Adrenal gland (tissue), 12 donors: Measurements from ENCODE around the gene NGLY1. TPM values are rescaled to one million over a fixed set of nuclear protein-coding genes. Genes with fewer than 3 reads are reported as not detected.

Source experiments
- DNase-seq, 7 donors: peaks; one replicate each; pipeline ENCODE4 v3.0.0-alpha.2; 2019 to 2020
- H3K27ac ChIP-seq, 5 donors: fragments of 200-600 bp; sonication (generic) in 4 of 5; 1 replicate in 3 of 5; 2 replicates in 2 of 5; pipeline versions ENCODE4 v1.5.1 to v1.8.0; 2016 to 2020; ENCODE audit warnings: mild to moderate bottlenecking in 1 of 5
- H3K27me3 ChIP-seq: fragments of 200-600 bp; 2 replicates; pipeline ENCODE4 v1.8.0; 2021
- H3K36me3 ChIP-seq, 2 donors: fragments of 200-600 bp; replicated peaks in 1 of 2; 1 replicate in 1 of 2; 2 replicates in 1 of 2; pipeline versions ENCODE4 v1.5.1 to v1.8.0; 2018 to 2022
- H3K4me1 ChIP-seq, 2 donors: fragments of 200-600 bp; replicated peaks in 1 of 2; 1 replicate in 1 of 2; 2 replicates in 1 of 2; pipeline versions ENCODE4 v1.5.1 to v1.8.0; 2018 to 2021
- H3K4me3 ChIP-seq, 4 donors: fragments of 200-600 bp; sonication (generic) in 3 of 4; one replicate each; pipeline ENCODE4 v1.5.1; 2016 to 2018
- H3K9me3 ChIP-seq, 3 donors: fragments of 200-600 bp; sonication (generic) in 1 of 3; replicated peaks in 1 of 3; 1 replicate in 2 of 3; 2 replicates in 1 of 3; pipeline versions ENCODE4 v1.5.1 to v1.8.0; 2016 to 2021
- POLR2A ChIP-seq, 2 donors: fragments of 450-650 bp; IDR thresholded peaks; one replicate each; pipeline ENCODE4 v1.6.1; 2017; ENCODE audit warnings: antibody characterized with exemption in 2 of 2, mild to moderate bottlenecking in 2 of 2, moderate library complexity in 1 of 2
- WGBS, 4 donors: extraction: QIAGEN DNeasy Blood & Tissue Kit in 2 of 4; methylation state at CpG; one replicate each; pipeline versions ENCODE4 v1.1.5 to v1.1.7; 2013 to 2017; 5-methylcytosine and 5-hydroxymethylcytosine counted together
- intact Hi-C, 2 donors: fragments of 100-400 bp; cut with DNase I; formaldehyde crosslinking; loops; one replicate each; pipeline versions ENCODE4 v1.14.1 to v1.15.0; 2022 to 2023
- polyA plus RNA-seq, 3 donors: library from polyadenylated mRNA; stranded (reverse); fragments of 200-250 nt in 2 of 3; fragments of 350-450 nt in 1 of 3; fragmentation: Illumina TruSeq in 1 of 3; extraction: RNeasy Lipid Tissue Mini Kit (QIAGEN cat#74804) in 1 of 3; gene quantifications; one replicate each; pipeline ENCODE4 v1.2.3, GENCODE V29; 2013 to 2014
- total RNA-seq, 9 donors: library from RNA; depleted of rRNA in 4 of 9; stranded (reverse); fragments of >200 nt in 4 of 9; fragments of 120-200 nt in 1 of 9; fragmentation: NEBNext Ultra II Directional in 1 of 9; extraction: Animal tissue kit (Norgen Biotek cat#: 25700) in 1 of 9; gene quantifications; one replicate each; pipeline versions ENCODE4 v1.1.0 to v1.2.4, GENCODE V29; 2013 to 2023
- TF ChIP-seq, protein P1 (sequence below), 6 experiments: fragments of 450-650 bp in 4 of 6; fragments of 200-600 bp in 2 of 6; sonication (generic) in 1 of 6; IDR thresholded peaks; 1 replicate in 5 of 6; 2 replicates in 1 of 6; pipeline versions ENCODE4 v1.5.1 to v1.8.0; 2016 to 2021; ENCODE audit warnings: antibody characterized with exemption in 6 of 6, mild to moderate bottlenecking in 2 of 6, moderate library complexity in 1 of 6
- donor health status: healthy with polysubstance abuse.
- donor health status: Bipolar disorder and iron deficiency.
- donor health status: DM: yes; HTN: yes; CAD: no.
- donor health status: DM: no; HTN: no; CAD: no.
- donor health status: DM: no; HTN: no; CAD: no.
- donor health status: DM: yes; HTN: yes; CAD: no.

Gene NGLY1
- total and polyA plus RNA-seq, 12 donors: 13.4 to 55.9 (median 31.3) TPM

GRCh38 chr3:25679642-25680302 is 103.5 kb downstream of the NGLY1 start:
- TF ChIP-seq, protein P1, sequence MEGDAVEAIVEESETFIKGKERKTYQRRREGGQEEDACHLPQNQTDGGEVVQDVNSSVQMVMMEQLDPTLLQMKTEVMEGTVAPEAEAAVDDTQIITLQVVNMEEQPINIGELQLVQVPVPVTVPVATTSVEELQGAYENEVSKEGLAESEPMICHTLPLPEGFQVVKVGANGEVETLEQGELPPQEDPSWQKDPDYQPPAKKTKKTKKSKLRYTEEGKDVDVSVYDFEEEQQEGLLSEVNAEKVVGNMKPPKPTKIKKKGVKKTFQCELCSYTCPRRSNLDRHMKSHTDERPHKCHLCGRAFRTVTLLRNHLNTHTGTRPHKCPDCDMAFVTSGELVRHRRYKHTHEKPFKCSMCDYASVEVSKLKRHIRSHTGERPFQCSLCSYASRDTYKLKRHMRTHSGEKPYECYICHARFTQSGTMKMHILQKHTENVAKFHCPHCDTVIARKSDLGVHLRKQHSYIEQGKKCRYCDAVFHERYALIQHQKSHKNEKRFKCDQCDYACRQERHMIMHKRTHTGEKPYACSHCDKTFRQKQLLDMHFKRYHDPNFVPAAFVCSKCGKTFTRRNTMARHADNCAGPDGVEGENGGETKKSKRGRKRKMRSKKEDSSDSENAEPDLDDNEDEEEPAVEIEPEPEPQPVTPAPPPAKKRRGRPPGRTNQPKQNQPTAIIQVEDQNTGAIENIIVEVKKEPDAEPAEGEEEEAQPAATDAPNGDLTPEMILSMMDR (IDR thresholded peaks at IDR 0.05): no peak
- TF ChIP-seq POLR2A (IDR thresholded peaks at IDR 0.05): no peak
- Histone ChIP-seq H3K4me1 (no peaks in the 10 kb centered on the region), H3K36me3 (no peaks in the 10 kb centered on the region), H3K27ac (no peak overlapping the region), H3K27me3 (no peaks in the 10 kb centered on the region), H3K9me3 (peaks cover 0 to 7% (median 0%) of the 10 kb centered on the region in 3 donors), H3K4me3 (no peak overlapping the region)
- intact Hi-C loops: no loop called here
- DNase-seq: no peak
- 84 to 94% (median 85%) methylated on average over 3 to 6 of the region's 6 CpGs for WGBS, 4 donors

DNA sequence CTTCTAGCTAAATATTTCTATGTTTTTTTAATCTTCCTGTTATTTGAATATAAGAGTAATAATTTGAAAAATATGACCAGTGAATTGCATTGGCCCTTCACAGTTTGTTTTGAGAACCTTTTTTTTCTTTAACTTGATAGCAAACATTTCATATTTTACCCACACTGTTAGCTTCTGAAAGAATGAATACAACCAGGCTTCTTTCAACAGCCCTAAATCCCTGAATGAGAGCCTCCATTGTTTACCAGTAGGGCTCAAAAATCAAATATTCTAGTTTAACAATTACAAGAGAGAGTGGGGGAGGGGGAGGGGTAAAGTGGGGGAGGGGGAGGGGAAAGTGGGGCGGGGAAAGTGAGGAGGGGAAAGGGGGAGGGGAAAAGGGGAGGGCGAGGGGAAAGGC is 104.1 kb downstream of the NGLY1 start:
- WGBS, 4 donors: 80% methylated on average over 2 of the region's 2 CpGs; no CpG with 5 or more reads in 3 of the 4 donors
- TF ChIP-seq, protein P1 (IDR thresholded peaks at IDR 0.05): no peak
- no peak for TF ChIP-seq POLR2A (IDR thresholded peaks at IDR 0.05)
- Histone ChIP-seq H3K27ac (no peak overlapping the region), H3K27me3 (no peaks in the 10 kb centered on the region), H3K4me1 (no peaks in the 10 kb centered on the region), H3K9me3 (peaks cover 0 to 7% (median 0%) of the 10 kb centered on the region in 3 donors), H3K4me3 (no peak overlapping the region), H3K36me3 (no peaks in the 10 kb centered on the region)
- intact Hi-C loops: no loop called here
- DNase-seq: no peak

- intact Hi-C loops: no loop called here
- H3K4me1 ChIP-seq: no peaks in the 10 kb centered on the region
- peaks cover 0 to 7% (median 0%) of the 10 kb centered on the region in 3 donors for H3K9me3 ChIP-seq
- H3K27me3 ChIP-seq: no peaks in the 10 kb centered on the region
- H3K36me3 ChIP-seq: no peaks in the 10 kb centered on the region
- no peak for DNase-seq
- H3K4me3 ChIP-seq: no peak overlapping the region
- no peak for TF ChIP-seq POLR2A (IDR thresholded peaks at IDR 0.05)
- TF ChIP-seq, protein P1 (IDR thresholded peaks at IDR 0.05): no peak
- no peak overlapping the region for H3K27ac ChIP-seq
Measured at GRCh38 chr3:25678581-25678980, 104.7 kb downstream of the NGLY1 start.

GRCh38 chr3:25677121-25677520 is 106.1 kb downstream of the NGLY1 start:
- no peak for TF ChIP-seq POLR2A (IDR thresholded peaks at IDR 0.05)
- TF ChIP-seq, protein P1 (IDR thresholded peaks at IDR 0.05): no peak
- no peaks in the 10 kb centered on the region for H3K4me1 ChIP-seq
- 55 to 71% (median 64%) methylated on average over 2 of the region's 2 CpGs for WGBS, 4 donors
- no peaks in the 10 kb centered on the region for H3K27me3 ChIP-seq
- H3K27ac ChIP-seq: no peak overlapping the region
- H3K9me3 ChIP-seq: peaks cover 0 to 7% (median 0%) of the 10 kb centered on the region in 3 donors
- H3K36me3 ChIP-seq: no peaks in the 10 kb centered on the region
- intact Hi-C loops: no loop called here
- no peak overlapping the region for H3K4me3 ChIP-seq
- no peak for DNase-seq
